Tibial nerve (tissue), 4 donors: ENCODE measurements around the gene FKTN. TPM values are rescaled to one million over a fixed set of nuclear protein-coding genes. Genes with fewer than 3 reads are reported as not detected.

Source experiments
- DNase-seq, 2 donors: peaks; one replicate each; pipeline ENCODE4 v3.0.0-alpha.2; 2019; ENCODE audit warnings: low spot score in 2 of 2
- H3K27ac ChIP-seq, 4 donors: fragments of 200-600 bp; sonication (generic) in 3 of 4; one replicate each; pipeline ENCODE4 v1.5.1; 2017 to 2019; ENCODE audit warnings: mild to moderate bottlenecking in 1 of 4
- H3K27me3 ChIP-seq, 2 donors: fragments of 200-600 bp; sonication (generic) in 1 of 2; one replicate each; pipeline versions ENCODE4 v1.5.1 to v1.6.0; 2017 to 2019
- H3K36me3 ChIP-seq, 3 donors: fragments of 200-600 bp; sonication (generic); one replicate each; pipeline ENCODE4 v1.5.1; 2018 to 2019
- H3K4me1 ChIP-seq, 4 donors: fragments of 200-600 bp; sonication (generic) in 3 of 4; one replicate each; pipeline ENCODE4 v1.5.1; 2017 to 2019
- H3K4me3 ChIP-seq, 4 donors: fragments of 200-600 bp; sonication (generic) in 3 of 4; one replicate each; pipeline ENCODE4 v1.5.1; 2017 to 2019; ENCODE audit warnings: mild to moderate bottlenecking in 1 of 4, moderate library complexity in 1 of 4
- H3K9me3 ChIP-seq, 4 donors: fragments of 200-600 bp; sonication (generic) in 3 of 4; one replicate each; pipeline ENCODE4 v1.5.1; 2017 to 2019
- EP300 ChIP-seq, 2 donors: sonication (generic); formaldehyde crosslinking; IDR thresholded peaks; one replicate each; pipeline ENCODE4 v1.6.1; 2017; ENCODE audit warnings: antibody characterized with exemption in 2 of 2, mild to moderate bottlenecking in 1 of 2
- POLR2A ChIP-seq, 2 donors: fragments of 450-650 bp; IDR thresholded peaks; one replicate each; pipeline ENCODE4 v1.6.1; 2017; ENCODE audit warnings: antibody characterized with exemption in 2 of 2, mild to moderate bottlenecking in 2 of 2, moderate library complexity in 2 of 2
- WGBS, 2 donors: methylation state at CpG; one replicate each; pipeline ENCODE4 v1.1.5; 2018; 5-methylcytosine and 5-hydroxymethylcytosine counted together
- total RNA-seq, 4 donors: library from RNA; depleted of rRNA; stranded (reverse); fragments of >200 nt; gene quantifications; one replicate each; pipeline ENCODE4 v1.1.0, GENCODE V29; 2016
- TF ChIP-seq, protein P1 (sequence below), 5 experiments: fragments of 200-600 bp in 3 of 5; fragments of 450-650 bp in 2 of 5; sonication (generic) in 3 of 5; IDR thresholded peaks; one replicate each; pipeline ENCODE4 v1.5.1; 2016 to 2019; ENCODE audit warnings: antibody characterized with exemption in 5 of 5, mild to moderate bottlenecking in 3 of 5, moderate library complexity in 2 of 5

FKTN gene
- total RNA-seq, 4 donors from 2014 or later, result 8.6 to 18.2 (median 14.0) TPM

DNA sequence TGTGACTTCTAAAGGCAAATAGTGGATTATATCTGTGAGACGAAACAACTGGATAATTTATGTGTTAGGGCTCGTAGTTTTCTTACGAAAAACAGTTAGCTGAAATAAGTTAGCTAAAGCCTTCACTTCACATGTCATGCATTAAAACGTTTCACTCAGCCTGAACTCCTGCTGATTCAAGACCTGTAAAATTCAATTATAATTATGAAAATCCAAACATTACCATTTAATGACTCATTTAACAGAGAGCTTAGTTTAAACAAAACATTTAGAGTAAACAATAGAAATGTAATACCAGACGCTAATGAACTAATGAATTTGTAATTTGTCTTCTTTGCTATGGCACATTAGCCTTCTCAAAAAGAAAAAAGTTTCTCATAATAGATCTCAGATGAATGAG lies 106.0 kb downstream of the FKTN start:
- Histone ChIP-seq H3K4me1 (no peaks in the 10 kb centered on the region), H3K36me3 (no peaks in the 10 kb centered on the region), H3K27me3 (no peaks in the 10 kb centered on the region), H3K4me3 (no peak overlapping the region), H3K9me3 (no peaks in the 10 kb centered on the region), H3K27ac (no peak overlapping the region)
- TF ChIP-seq EP300 (IDR thresholded peaks at IDR 0.05) (no peak), POLR2A (IDR thresholded peaks at IDR 0.05) (no peak)
- TF ChIP-seq, protein P1, sequence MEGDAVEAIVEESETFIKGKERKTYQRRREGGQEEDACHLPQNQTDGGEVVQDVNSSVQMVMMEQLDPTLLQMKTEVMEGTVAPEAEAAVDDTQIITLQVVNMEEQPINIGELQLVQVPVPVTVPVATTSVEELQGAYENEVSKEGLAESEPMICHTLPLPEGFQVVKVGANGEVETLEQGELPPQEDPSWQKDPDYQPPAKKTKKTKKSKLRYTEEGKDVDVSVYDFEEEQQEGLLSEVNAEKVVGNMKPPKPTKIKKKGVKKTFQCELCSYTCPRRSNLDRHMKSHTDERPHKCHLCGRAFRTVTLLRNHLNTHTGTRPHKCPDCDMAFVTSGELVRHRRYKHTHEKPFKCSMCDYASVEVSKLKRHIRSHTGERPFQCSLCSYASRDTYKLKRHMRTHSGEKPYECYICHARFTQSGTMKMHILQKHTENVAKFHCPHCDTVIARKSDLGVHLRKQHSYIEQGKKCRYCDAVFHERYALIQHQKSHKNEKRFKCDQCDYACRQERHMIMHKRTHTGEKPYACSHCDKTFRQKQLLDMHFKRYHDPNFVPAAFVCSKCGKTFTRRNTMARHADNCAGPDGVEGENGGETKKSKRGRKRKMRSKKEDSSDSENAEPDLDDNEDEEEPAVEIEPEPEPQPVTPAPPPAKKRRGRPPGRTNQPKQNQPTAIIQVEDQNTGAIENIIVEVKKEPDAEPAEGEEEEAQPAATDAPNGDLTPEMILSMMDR (IDR thresholded peaks at IDR 0.05), result no peak
- no peak for DNase-seq
- WGBS, 2 donors, result 76 to 86% methylated on average over 5 of the region's 5 CpGs

GRCh38 chr9:105667867-105668266 lies 109.9 kb downstream of the FKTN start:
- Histone ChIP-seq H3K27me3 (no peaks in the 10 kb centered on the region), H3K4me3 (no peak overlapping the region), H3K4me1 (no peaks in the 10 kb centered on the region), H3K27ac (no peak overlapping the region), H3K9me3 (no peaks in the 10 kb centered on the region), H3K36me3 (no peaks in the 10 kb centered on the region)
- no peak for DNase-seq
- no peak for TF ChIP-seq POLR2A (IDR thresholded peaks at IDR 0.05)
- TF ChIP-seq, protein P1 (IDR thresholded peaks at IDR 0.05), result no peak
- no peak for TF ChIP-seq EP300 (IDR thresholded peaks at IDR 0.05)
- WGBS, 2 donors, result 39 to 46% methylated on average over 4 of the region's 4 CpGs

- H3K4me3 ChIP-seq, result no peak overlapping the region
- no peak overlapping the region for H3K27ac ChIP-seq
- no peaks in the 10 kb centered on the region for H3K4me1 ChIP-seq
- H3K27me3 ChIP-seq, result no peaks in the 10 kb centered on the region
- H3K36me3 ChIP-seq, result no peaks in the 10 kb centered on the region
- 66% methylated on average over 3 of the region's 3 CpGs for WGBS, 2 donors
- TF ChIP-seq POLR2A (IDR thresholded peaks at IDR 0.05), result no peak
- no peak for TF ChIP-seq EP300 (IDR thresholded peaks at IDR 0.05)
- TF ChIP-seq, protein P1 (IDR thresholded peaks at IDR 0.05), result no peak
- H3K9me3 ChIP-seq, result no peaks in the 10 kb centered on the region
- DNase-seq, result no peak
Measured at GRCh38 chr9:105670315-105670714, 112.4 kb downstream of the FKTN start.

- no peaks in the 10 kb centered on the region for H3K4me1 ChIP-seq
- no peaks in the 10 kb centered on the region for H3K36me3 ChIP-seq
- TF ChIP-seq EP300 (IDR thresholded peaks at IDR 0.05), result no peak
- TF ChIP-seq, protein P1 (IDR thresholded peaks at IDR 0.05), result no peak
- TF ChIP-seq POLR2A (IDR thresholded peaks at IDR 0.05), result no peak
- H3K9me3 ChIP-seq, result no peaks in the 10 kb centered on the region
- no peak for DNase-seq
- WGBS, 2 donors, result 66 to 72% methylated on average over 3 of the region's 3 CpGs
- no peaks in the 10 kb centered on the region for H3K27me3 ChIP-seq
- H3K27ac ChIP-seq, result no peak overlapping the region
- H3K4me3 ChIP-seq, result no peak overlapping the region
Measured at GRCh38 chr9:105670775-105671174, 112.8 kb downstream of the FKTN start.

DNA sequence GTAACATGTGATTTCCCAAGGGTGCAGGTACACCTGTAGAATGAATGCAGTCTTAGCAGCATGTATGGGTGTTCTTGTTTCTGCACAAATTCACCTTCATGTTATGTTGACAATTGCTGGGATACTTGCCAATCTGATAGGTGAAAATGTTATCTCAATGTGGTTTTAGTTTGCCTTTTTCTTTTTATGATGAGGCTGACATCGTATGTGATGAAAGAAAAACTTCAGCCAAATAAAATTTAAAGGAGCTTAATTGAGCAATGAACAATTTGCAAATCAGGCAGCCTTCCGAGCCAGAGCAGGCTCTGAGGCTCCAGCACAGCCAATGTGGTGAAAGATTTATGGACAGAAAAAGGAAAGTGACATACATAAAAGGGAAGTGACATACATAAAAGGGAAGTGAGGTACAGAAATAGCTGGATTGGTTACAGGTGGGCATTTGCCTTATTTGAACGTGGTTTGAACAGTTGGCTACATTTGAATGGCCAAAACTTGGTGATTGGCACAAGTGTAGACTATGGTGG lies 114.8 kb downstream of the FKTN start:
- WGBS, 2 donors, result 46 to 49% methylated on average over 3 of the region's 3 CpGs
- Histone ChIP-seq H3K27me3 (no peaks in the 10 kb centered on the region), H3K36me3 (no peaks in the 10 kb centered on the region), H3K27ac (no peak overlapping the region), H3K4me1 (no peaks in the 10 kb centered on the region), H3K4me3 (no peak overlapping the region), H3K9me3 (no peaks in the 10 kb centered on the region)
- TF ChIP-seq POLR2A (IDR thresholded peaks at IDR 0.05), result no peak
- TF ChIP-seq, protein P1 (IDR thresholded peaks at IDR 0.05), result no peak
- TF ChIP-seq EP300 (IDR thresholded peaks at IDR 0.05), result no peak
- no peak for DNase-seq
